BLaER1 (cell line): ENCODE data around the gene OR4B1.

Source experiments
- H3K27ac ChIP-seq: shearing (Covaris generic); formaldehyde crosslinking; 2 replicates; pipeline ENCODE4 v1.8.1; 2022
- H3K27me3 ChIP-seq: shearing (Covaris generic); formaldehyde crosslinking; 2 replicates; pipeline ENCODE4 v1.8.1; 2022
- H3K36me3 ChIP-seq: shearing (Covaris generic); formaldehyde crosslinking; 2 replicates; pipeline ENCODE4 v1.8.1; 2022
- H3K4me1 ChIP-seq: shearing (Covaris generic); formaldehyde crosslinking; 2 replicates; pipeline ENCODE4 v1.8.1; 2022
- H3K4me2 ChIP-seq: shearing (Covaris generic); formaldehyde crosslinking; 2 replicates; pipeline ENCODE4 v1.8.1; 2022
- H3K4me3 ChIP-seq: shearing (Covaris generic); formaldehyde crosslinking; 2 replicates; pipeline ENCODE4 v1.8.1; 2022
- H3K9ac ChIP-seq: shearing (Covaris generic); formaldehyde crosslinking; 2 replicates; pipeline ENCODE4 v1.8.1; 2022
- H3K9me3 ChIP-seq: shearing (Covaris generic); formaldehyde crosslinking; 2 replicates; pipeline ENCODE4 v1.8.1; 2022
- H4K20me1 ChIP-seq: shearing (Covaris generic); formaldehyde crosslinking; 2 replicates; pipeline ENCODE4 v1.8.1; 2022
- Cebpa-rat ChIP-seq: shearing (Covaris generic); IDR thresholded peaks from 2 replicates; pipeline ENCODE4 v1.8.1; 2022

OR4B1 gene

GRCh38 chr11:48216510-48216909, at the start of gene OR4B1:
Gene OR4B1, plus strand, starts transcription at chr11:48216810. Its CDS starts 0 bp downstream, at chr11:48216810.
- H3K36me3 ChIP-seq = no peaks in the 10 kb centered on the region
- H3K4me2 ChIP-seq = no peak within 1 kb of the TSS
- no peaks in the 10 kb centered on the region for H3K27me3 ChIP-seq
- H3K9ac ChIP-seq = no peak within 1 kb of the TSS
- H3K9me3 ChIP-seq = no peaks in the 10 kb centered on the region
- no peak within 1 kb of the TSS for H3K4me3 ChIP-seq
- TF ChIP-seq Cebpa-rat = no peak
- H4K20me1 ChIP-seq = no peaks in the 10 kb centered on the region
- no peak within 1 kb of the TSS for H3K27ac ChIP-seq
- H3K4me1 ChIP-seq = no peaks in the 10 kb centered on the region

- Histone ChIP-seq H3K36me3 (peaks cover 13% of the 10 kb centered on the region), H4K20me1 (no peaks in the 10 kb centered on the region)
These were observed 49.2 kb upstream of the OR4B1 start for GRCh38 chr11:48167380-48167779.

GRCh38 chr11:48168815-48169214, 47.8 kb upstream of the OR4B1 start:
- TF ChIP-seq Cebpa-rat = no peak
- Histone ChIP-seq H3K9ac (peak overlapping the region; percentile 45), H3K36me3 (peaks cover 9% of the 10 kb centered on the region), H4K20me1 (no peaks in the 10 kb centered on the region), H3K9me3 (peaks cover 14% of the 10 kb centered on the region), H3K4me1 (peaks cover 74% of the 10 kb centered on the region), H3K27me3 (no peaks in the 10 kb centered on the region), H3K27ac (peak overlapping the region; percentile 90), H3K4me2 (peak overlapping the region; percentile 89), H3K4me3 (peak overlapping the region; percentile 37)

More at GRCh38 chr11:48167380-48167779, 49.2 kb upstream of the OR4B1 start:
- peaks cover 74% of the 10 kb centered on the region for H3K4me1 ChIP-seq
- no peak overlapping the region for H3K27ac ChIP-seq
- no peak overlapping the region for H3K9ac ChIP-seq
- TF ChIP-seq Cebpa-rat = no peak
- no peaks in the 10 kb centered on the region for H3K27me3 ChIP-seq
- H3K4me3 ChIP-seq = no peak overlapping the region
- H3K9me3 ChIP-seq = peaks cover 14% of the 10 kb centered on the region
- no peak overlapping the region for H3K4me2 ChIP-seq

GRCh38 chr11:48169259-48169658, 47.4 kb upstream of the OR4B1 start:
- H3K4me2 ChIP-seq = peak overlapping the region; percentile 89
- peak overlapping the region; percentile 90 for H3K27ac ChIP-seq
- no peaks in the 10 kb centered on the region for H3K27me3 ChIP-seq
- no peak for TF ChIP-seq Cebpa-rat
- peaks cover 74% of the 10 kb centered on the region for H3K4me1 ChIP-seq
- H3K9ac ChIP-seq = peak overlapping the region; percentile 45
- no peaks in the 10 kb centered on the region for H4K20me1 ChIP-seq
- peaks cover 14% of the 10 kb centered on the region for H3K9me3 ChIP-seq
- peak overlapping the region; percentile 37 for H3K4me3 ChIP-seq
- H3K36me3 ChIP-seq = peaks cover 6% of the 10 kb centered on the region

- Histone ChIP-seq H3K4me3 (peak overlapping the region; percentile 37), H4K20me1 (no peaks in the 10 kb centered on the region), H3K36me3 (peaks cover 6% of the 10 kb centered on the region), H3K27me3 (no peaks in the 10 kb centered on the region), H3K9ac (peak overlapping the region; percentile 45), H3K9me3 (peaks cover 14% of the 10 kb centered on the region), H3K4me1 (peaks cover 73% of the 10 kb centered on the region), H3K4me2 (peak overlapping the region; percentile 89), H3K27ac (peak overlapping the region; percentile 90)
- no peak for TF ChIP-seq Cebpa-rat
These were observed 46.9 kb upstream of the OR4B1 start for GRCh38 chr11:48169717-48170116.

GRCh38 chr11:48170241-48171233, 46.1 kb upstream of the OR4B1 start:
- no peak for TF ChIP-seq Cebpa-rat

GRCh38 chr11:48172818-48173609, 43.6 kb upstream of the OR4B1 start:
- Histone ChIP-seq H3K4me1 (peaks cover 85% of the 10 kb centered on the region), H3K27me3 (no peaks in the 10 kb centered on the region), H3K9me3 (peaks cover 26% of the 10 kb centered on the region), H4K20me1 (no peaks in the 10 kb centered on the region), H3K36me3 (no peaks in the 10 kb centered on the region), H3K9ac (no peak overlapping the region), H3K4me2 (peak overlapping the region; percentile 69), H3K4me3 (no peak overlapping the region), H3K27ac (peak overlapping the region; percentile 36; the same call in 1 of the 2 replicates)
- TF ChIP-seq Cebpa-rat = no peak

More at GRCh38 chr11:48170241-48171233, 46.1 kb upstream of the OR4B1 start:
- H3K36me3 ChIP-seq = peaks cover 6% of the 10 kb centered on the region
- H4K20me1 ChIP-seq = no peaks in the 10 kb centered on the region
- H3K4me3 ChIP-seq = peak overlapping the region; percentile 37
- peaks cover 81% of the 10 kb centered on the region for H3K4me1 ChIP-seq
- H3K9me3 ChIP-seq = peaks cover 16% of the 10 kb centered on the region
- no peaks in the 10 kb centered on the region for H3K27me3 ChIP-seq
- H3K27ac ChIP-seq = peak overlapping the region; percentile 90
- H3K9ac ChIP-seq = peak overlapping the region; percentile 45; the same call in 1 of the 2 replicates
- H3K4me2 ChIP-seq = peak overlapping the region; percentile 89

- H3K9me3 ChIP-seq = peaks cover 49% of the 10 kb centered on the region
- H3K4me1 ChIP-seq = peaks cover 41% of the 10 kb centered on the region
- H3K4me2 ChIP-seq = no peak overlapping the region
- no peak overlapping the region for H3K9ac ChIP-seq
- no peaks in the 10 kb centered on the region for H3K27me3 ChIP-seq
- H3K36me3 ChIP-seq = no peaks in the 10 kb centered on the region
- H3K27ac ChIP-seq = no peak overlapping the region
- no peaks in the 10 kb centered on the region for H4K20me1 ChIP-seq
- H3K4me3 ChIP-seq = no peak overlapping the region
- no peak for TF ChIP-seq Cebpa-rat
These were observed 38.9 kb upstream of the OR4B1 start for GRCh38 chr11:48177661-48178060.

GRCh38 chr11:48180627-48181026, 36.0 kb upstream of the OR4B1 start:
- no peaks in the 10 kb centered on the region for H3K36me3 ChIP-seq
- H3K27ac ChIP-seq = no peak overlapping the region
- H3K4me2 ChIP-seq = no peak overlapping the region
- no peak for TF ChIP-seq Cebpa-rat
- no peaks in the 10 kb centered on the region for H3K27me3 ChIP-seq
- no peak overlapping the region for H3K9ac ChIP-seq
- peaks cover 63% of the 10 kb centered on the region for H3K9me3 ChIP-seq
- H4K20me1 ChIP-seq = no peaks in the 10 kb centered on the region
- H3K4me3 ChIP-seq = no peak overlapping the region
- H3K4me1 ChIP-seq = peaks cover 17% of the 10 kb centered on the region
